IMR-90 (cell line): ENCODE results near the gene PYROXD2. TPM values are rescaled to one million over a fixed set of nuclear protein-coding genes. Genes with fewer than 3 reads are reported as not detected.
A peak's percentile ranks its signal among the peaks of the same experiment; 100 is the strongest.

Experiments used
- ATAC-seq: fragments of 200-7000 bp; cut with Tn5 transposase; 2 replicates; pipeline ENCODE4 v1.9.1; 2020; ENCODE audit warnings: low read depth, mild to moderate bottlenecking, moderate library complexity
- BruUV-seq: library from RNA; stranded (reverse); fragments of 400-500 nt; replicated peaks from 2 replicates; lab custom pipeline; 2021; lab: Mats Ljungman, UMichigan
- CTCF ChIA-PET: fragments of 300-600 bp; formaldehyde crosslinking; extraction: SDS; loops from one replicate; lab custom pipeline; 2021; ENCODE audit warnings: antibody characterized with exemption; lab: Yijun Ruan, JAX
- POLR2A ChIA-PET: fragments of 300-600 bp; sonication (Branson Sonifier 250); formaldehyde crosslinking; loops from one replicate; lab custom pipeline; 2022; ENCODE audit warnings: antibody characterized with exemption; ENCODE audit not compliant: unreplicated experiment; lab: Charles Lee
- DNase-seq: peaks from one replicate; pipeline ENCODE4 v3.0.0; 2013
- H2AFZ ChIP-seq: replicated peaks from 2 replicates; pipeline ENCODE3; 2013; ENCODE audit warnings: low read length, mild to moderate bottlenecking; ENCODE audit not compliant: poor library complexity
- H2AK5ac ChIP-seq: 2 replicates; pipeline ENCODE4 v1.6.1; 2013; ENCODE audit warnings: low read depth, low read length, inconsistent platforms
- H2AK9ac ChIP-seq: replicated peaks from 2 replicates; pipeline ENCODE3; 2013; ENCODE audit warnings: mild to moderate bottlenecking, low read depth, low read length, moderate library complexity; ENCODE audit not compliant: poor library complexity
- H2BK120ac ChIP-seq: 2 replicates; pipeline ENCODE4 v1.6.1; 2013; ENCODE audit warnings: low read depth, low read length, inconsistent platforms
- H2BK15ac ChIP-seq: 3 replicates; pipeline ENCODE4 v1.6.1; 2013; ENCODE audit warnings: low read depth, low read length, inconsistent platforms
- H2BK20ac ChIP-seq: 2 replicates; pipeline ENCODE4 v1.6.1; 2013; ENCODE audit warnings: low read depth, mild to moderate bottlenecking, inconsistent platforms, low read length, moderate library complexity
- H2BK5ac ChIP-seq: 2 replicates; pipeline ENCODE4 v1.6.1; 2013; ENCODE audit warnings: mild to moderate bottlenecking, low read depth, low read length, inconsistent platforms; ENCODE audit not compliant: poor library complexity, severe bottlenecking
- H3K14ac ChIP-seq: replicated peaks from 2 replicates; pipeline ENCODE4 v1.6.1; 2013; ENCODE audit warnings: low read depth, low read length, inconsistent platforms
- H3K18ac ChIP-seq: 2 replicates; pipeline ENCODE4 v1.6.1; 2013; ENCODE audit warnings: low read depth, low read length, control low read depth
- H3K23ac ChIP-seq: 2 replicates; pipeline ENCODE4 v1.6.1; 2013; ENCODE audit warnings: low read depth, low read length, inconsistent platforms
- H3K27ac ChIP-seq: 2 replicates; pipeline ENCODE4 v1.5.1; 2013; ENCODE audit warnings: mild to moderate bottlenecking, control low read depth, low read length; ENCODE audit not compliant: insufficient read depth
- H3K27me3 ChIP-seq: 2 replicates; pipeline ENCODE4 v1.6.1; 2013; ENCODE audit warnings: low read length; ENCODE audit not compliant: control insufficient read depth, insufficient read depth
- H3K36me3 ChIP-seq: 2 replicates; pipeline ENCODE4 v1.6.1; 2013; ENCODE audit warnings: low read length, mixed read lengths; ENCODE audit not compliant: control insufficient read depth, insufficient read depth
- H3K4ac ChIP-seq: 2 replicates; pipeline ENCODE4 v1.6.1; 2013; ENCODE audit warnings: low read depth, low read length, inconsistent platforms
- H3K4me1 ChIP-seq: 2 replicates; pipeline ENCODE4 v1.6.1; 2013; ENCODE audit warnings: low read length, mixed read lengths; ENCODE audit not compliant: control insufficient read depth, insufficient read depth
- H3K4me2 ChIP-seq: 2 replicates; pipeline ENCODE4 v1.6.1; 2013; ENCODE audit warnings: low read depth, mild to moderate bottlenecking, control low read depth, low read length, moderate library complexity
- H3K4me3 ChIP-seq: 2 replicates; pipeline ENCODE4 v1.5.1; 2013; ENCODE audit warnings: low read depth, mild to moderate bottlenecking, control low read depth, low read length, moderate library complexity; ENCODE audit not compliant: insufficient read depth
- H3K56ac ChIP-seq: 2 replicates; pipeline ENCODE4 v1.6.1; 2013; ENCODE audit warnings: low read length, inconsistent platforms; ENCODE audit not compliant: insufficient read depth; ENCODE audit errors: extremely low read depth
- H3K79me1 ChIP-seq, 2 experiments: 2 replicates each; pipeline ENCODE4 v1.6.1; 2013; ENCODE audit warnings: low read length in 2 of 2, inconsistent platforms in 1 of 2, low read depth in 1 of 2
- H3K9ac ChIP-seq: 2 replicates; pipeline ENCODE4 v1.6.1; 2013; ENCODE audit warnings: low read depth, low read length, control low read depth
- H3K9me1 ChIP-seq: 2 replicates; pipeline ENCODE4 v1.6.1; 2013; ENCODE audit warnings: low read length, inconsistent platforms; ENCODE audit not compliant: insufficient read depth
- H3K9me3 ChIP-seq: 2 replicates; pipeline ENCODE4 v1.6.1; 2013; ENCODE audit warnings: low read length; ENCODE audit not compliant: control insufficient read depth, insufficient read depth
- H4K20me1 ChIP-seq: 2 replicates; pipeline ENCODE4 v1.6.1; 2013; ENCODE audit warnings: low read length, inconsistent platforms; ENCODE audit not compliant: insufficient read depth
- H4K5ac ChIP-seq: 2 replicates; pipeline ENCODE4 v1.6.1; 2013; ENCODE audit warnings: mild to moderate bottlenecking, low read depth, low read length, control low read depth
- H4K8ac ChIP-seq, 2 experiments: 2 replicates each; pipeline ENCODE4 v1.6.1; 2013; ENCODE audit warnings: low read depth in 2 of 2, low read length in 2 of 2, control low read depth in 1 of 2, inconsistent platforms in 1 of 2
- H4K91ac ChIP-seq: 2 replicates; pipeline ENCODE4 v1.6.1; 2013; ENCODE audit warnings: low read depth, low read length, inconsistent platforms; ENCODE audit not compliant: insufficient read depth
- CEBPB ChIP-seq: IDR thresholded peaks from 2 replicates; pipeline ENCODE4 v1.6.1; 2012; ENCODE audit warnings: low read depth, low read length, improper control_type of control experiment
- RFX5 ChIP-seq: IDR thresholded peaks from 2 replicates; pipeline ENCODE4 v1.8.0; 2012; ENCODE audit warnings: low read depth, mild to moderate bottlenecking, low read length, moderate library complexity
- WGBS, 2 experiments: methylation state at CpG; one replicate each; pipeline versions ENCODE4 v1.1.5 to v1.1.7; 2013; ENCODE audit warnings: missing lambda C conversion rate in 2 of 2; ENCODE audit not compliant: insufficient read length in 1 of 2; ENCODE audit errors: extremely low coverage in 2 of 2; 5-methylcytosine and 5-hydroxymethylcytosine counted together
- dilution Hi-C: fragments of 300-500 bp; cut with HindIII; formaldehyde crosslinking; loops from one replicate; pipeline ENCODE4 v1.14.3; 2018; ENCODE audit warnings: low sequenced_read_pairs; ENCODE audit not compliant: unreplicated experiment
- in situ Hi-C: fragments of 300-500 bp; cut with MboI; formaldehyde crosslinking; loops from 3 replicates; pipeline ENCODE4 v1.14.3; 2019; ENCODE audit warnings: low sequenced_read_pairs, inconsistent platforms, mixed read lengths
- intact Hi-C: fragments of 100-400 bp; cut with micrococcal nuclease; formaldehyde crosslinking; loops from 2 replicates; pipeline ENCODE4 v1.10.0; 2022
- polyA plus RNA-seq, 3 experiments: library from polyadenylated mRNA; depleted of rRNA; stranded (reverse); fragments of >200 nt; gene quantifications; 2 replicates each; pipeline ENCODE4 v1.2.3, GENCODE V29; 2012; ENCODE audit warnings: low replicate concordance in 1 of 3
- total RNA-seq: library from RNA; depleted of rRNA; stranded (reverse); fragments of >200 nt; gene quantifications from 2 replicates; pipeline ENCODE4 v1.2.3, GENCODE V29; 2012

The PYROXD2 gene
- total and polyA plus RNA-seq, 2 of the 4 experiments (the other 2 are of a cell fraction): 6.5 to 16.3 TPM

DNA sequence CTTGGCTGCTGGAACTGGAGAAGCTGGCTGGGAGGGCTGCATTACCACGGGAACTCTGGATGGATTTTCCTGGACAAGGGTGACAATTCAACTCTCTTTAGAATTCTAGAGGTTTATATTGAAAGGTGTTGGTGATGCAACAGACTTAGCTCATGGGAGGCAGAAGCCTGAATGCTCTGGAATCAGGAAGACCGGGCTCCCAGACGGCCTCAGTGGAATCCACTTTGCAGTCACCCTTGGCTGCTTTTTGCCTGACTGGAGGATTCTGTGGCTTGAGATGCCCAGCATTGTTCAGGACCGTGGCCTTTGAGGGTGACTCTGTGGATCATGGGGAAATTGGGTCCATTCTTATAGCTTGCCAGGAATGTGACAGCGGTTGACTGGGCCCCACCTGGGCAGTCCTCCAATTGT, 32.3 kb downstream of the PYROXD2 start:
- intact Hi-C loops: no loop called here
- Histone ChIP-seq H4K8ac (peak overlapping the region; percentile 57 to 66; a peak in 3 of 4 replicates), H3K23ac (no peak overlapping the region), H2BK120ac (peak overlapping the region; percentile 61), H3K14ac (peak overlapping the region; percentile 32), H4K91ac (peak overlapping the region; percentile 58), H2BK20ac (peak overlapping the region; percentile 58), H2AFZ (peak overlapping the region; percentile 50), H3K9ac (no peak overlapping the region), H3K27ac (peak overlapping the region; percentile 61; the same call in 1 of the 2 replicates), H2AK9ac (peak overlapping the region; percentile 17), H3K4me3 (no peak overlapping the region), H3K18ac (peak overlapping the region; percentile 74), H3K9me3 (no peaks in the 10 kb centered on the region), H3K9me1 (peaks cover 19% of the 10 kb centered on the region; the same call in 1 of the 2 replicates), H3K27me3 (no peaks in the 10 kb centered on the region), H3K4me2 (no peak overlapping the region), H4K5ac (peak overlapping the region; percentile 49), H3K56ac (no peak overlapping the region), H3K79me1 (peaks cover 0 to 4% of the 10 kb centered on the region in 2 experiments; a peak in 1 of 4 replicates), H3K4me1 (peaks cover 27% of the 10 kb centered on the region), H4K20me1 (no peaks in the 10 kb centered on the region), H3K4ac (peak overlapping the region; percentile 80), H2AK5ac (peak overlapping the region; percentile 74), H3K36me3 (peaks cover 12% of the 10 kb centered on the region; the same call in 1 of the 2 replicates), H2BK15ac (peak overlapping the region; percentile 67; the same call in 1 of the 3 replicates), H2BK5ac (peak overlapping the region; percentile 85)
- ATAC-seq (peak; percentile 8), DNase-seq (peak; percentile 47)
- peak; percentile 59 for TF ChIP-seq CEBPB
- TF ChIP-seq RFX5: no peak
- CTCF ChIA-PET: interaction anchor here (0.6 kb wide), 1 partner anchor 43 kb away, joined by 3 read pairs; no protein-coding TSS in a partner anchor
- in situ Hi-C loops: no loop called here
- no TSS peak for BruUV-seq
- WGBS, 2 experiments: 90% methylated on average over 2 of the region's 5 CpGs; no CpG with 5 or more reads in 1 of the 2 experiments
- POLR2A ChIA-PET: no interaction called here
- dilution Hi-C loops: no loop called here
